Hematopoietic multipotent progenitor cell treated with erythropoietin and hydrocortisone succinate and interleukin-3 and kit ligand, for 8 days (in vitro differentiated cells): Measurements from ENCODE around the gene HSFX1.
"Not testable (repeated sequence)": the region's sequence is repeated elsewhere in the genome, so short reads cannot be mapped to it uniquely, and the experiment has no call there.

Experiments
- DNase-seq: peaks from one replicate; pipeline ENCODE4 v3.0.0-alpha.2; 2015

The HSFX1 gene

DNA sequence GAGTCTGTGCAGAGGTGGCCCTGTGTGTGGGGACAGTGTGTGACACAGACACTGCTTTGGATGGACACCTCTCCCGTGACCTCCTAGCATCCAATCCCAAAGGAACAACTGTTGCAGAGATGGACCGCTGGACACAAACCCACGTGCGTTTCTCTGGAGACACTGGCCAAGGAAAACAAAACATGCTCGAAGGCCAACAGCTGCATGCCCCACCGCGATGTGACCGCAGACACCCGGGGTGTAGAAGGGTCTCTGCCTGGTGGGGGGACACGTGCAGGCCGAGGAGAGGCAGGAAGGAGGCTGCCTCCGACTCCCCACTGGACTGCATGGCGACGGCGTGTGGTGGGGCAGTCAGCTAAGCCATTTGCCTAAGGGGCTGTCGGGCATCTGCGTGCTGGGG lies at the start of gene HSFX1:
TSS of gene HSFX1 (plus strand) at position 301 of the 400 bp plus-strand sequence. CDS start 614 bp downstream, outside the sequence.
- DNase-seq: not testable (repeated sequence)

- DNase-seq: not testable (repeated sequence)
These were observed 46.6 kb upstream of the HSFX1 start for GRCh38 chrX:149727308-149727707.

GRCh38 chrX:149742269-149742668 lies 31.6 kb upstream of the HSFX1 start:
- not testable (repeated sequence) for DNase-seq

DNA sequence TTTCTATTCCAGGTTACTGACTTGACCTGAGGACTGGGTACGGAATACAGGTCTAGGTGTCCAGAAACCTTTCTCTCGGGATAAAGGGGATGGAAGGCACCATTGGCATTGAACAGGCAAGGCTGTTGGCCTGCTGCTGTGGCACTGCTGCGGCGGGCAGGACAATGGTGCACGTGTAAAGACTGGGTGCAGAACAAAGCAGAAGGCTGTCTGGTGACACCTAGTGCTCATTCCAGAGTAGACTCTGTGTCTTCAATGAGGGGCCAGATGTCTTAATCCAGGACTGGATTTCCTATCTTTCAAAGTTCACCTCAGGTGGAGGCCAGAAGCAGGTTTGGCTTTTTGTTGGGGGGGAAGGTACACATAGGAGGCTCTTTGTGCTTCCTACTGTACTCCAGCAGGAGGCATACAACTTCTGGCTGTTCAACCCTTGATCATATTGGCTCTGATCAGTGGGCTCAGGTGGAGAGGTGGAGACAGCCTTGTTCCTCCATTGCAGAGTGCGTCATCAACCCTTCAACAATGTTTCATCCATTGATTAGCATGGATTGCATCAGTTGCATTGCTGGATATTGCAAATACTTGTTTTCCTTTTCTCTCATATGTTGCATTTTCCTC lies 27.4 kb upstream of the HSFX1 start:
- DNase-seq: not testable (repeated sequence)

DNA sequence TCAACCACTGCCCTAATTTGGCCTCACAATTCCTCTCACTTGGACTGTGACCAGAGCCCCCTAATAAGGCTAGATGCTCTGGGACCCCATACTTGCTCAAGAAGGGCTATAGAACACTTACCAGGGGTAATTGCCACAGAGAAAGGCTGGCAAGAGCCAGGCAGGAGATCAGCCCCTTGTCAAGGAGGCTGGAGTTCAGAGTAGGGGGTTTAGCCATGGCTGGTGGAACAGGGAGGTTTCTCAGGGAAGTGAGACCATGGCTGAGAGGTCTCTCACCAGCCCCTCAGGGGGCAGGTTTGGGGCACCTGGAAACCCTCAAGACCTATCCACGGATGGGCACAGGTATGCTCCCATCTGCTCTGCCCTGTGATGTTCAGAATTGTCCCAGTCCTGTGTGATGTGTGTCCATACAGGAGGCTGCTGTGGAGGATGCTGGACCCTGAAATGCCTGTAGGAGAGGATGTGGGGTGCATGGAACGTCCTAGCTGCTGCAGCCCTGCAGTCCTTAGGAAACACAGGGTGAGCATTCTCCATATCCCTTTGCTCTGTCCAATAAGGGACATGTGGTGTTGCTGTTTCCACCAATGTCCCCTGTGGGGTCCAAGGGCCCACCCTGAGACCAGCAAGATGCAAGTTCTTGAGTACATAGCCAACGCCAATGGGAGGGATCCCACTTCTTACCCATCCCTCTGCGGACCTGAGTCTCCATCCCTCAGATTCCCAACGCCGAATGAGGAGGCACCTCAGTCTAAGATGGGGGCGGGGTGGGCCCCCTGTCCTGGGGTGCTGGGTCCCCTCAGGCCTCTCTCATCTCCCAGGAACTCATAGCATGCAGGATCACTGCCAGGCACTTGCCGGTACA lies 16.4 kb upstream of the HSFX1 start:
- no peak for DNase-seq

DNA sequence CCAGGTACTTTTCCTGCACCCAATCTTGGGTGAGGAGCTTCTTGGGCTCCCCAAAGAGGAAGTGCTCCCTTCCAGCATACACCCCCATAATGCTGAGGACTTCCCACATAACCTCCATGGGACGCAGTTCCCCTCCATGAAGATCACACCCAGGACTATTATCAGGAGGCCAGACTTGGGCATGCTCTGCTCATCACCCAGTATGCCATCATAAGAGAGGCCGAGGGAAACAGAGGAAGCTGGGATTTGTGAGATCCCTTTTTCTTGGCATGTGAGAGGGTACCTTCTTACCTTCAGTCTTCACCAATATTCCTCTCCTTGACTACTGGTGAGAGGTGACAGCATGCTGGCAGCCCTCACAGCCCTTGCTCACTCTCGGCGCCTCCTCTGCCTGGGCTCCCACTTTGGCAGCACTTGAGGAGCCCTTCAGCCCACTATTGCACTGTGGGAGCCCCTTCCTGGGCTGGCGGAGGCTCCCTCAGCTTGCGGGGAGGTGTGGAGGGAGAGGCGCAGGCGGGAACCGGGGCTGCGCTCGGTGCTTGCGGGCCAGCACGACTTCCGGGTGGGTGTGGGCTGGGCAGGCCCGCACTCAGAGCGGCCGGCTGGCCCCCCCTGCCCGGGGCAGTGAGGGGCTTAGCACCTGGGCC lies 15.7 kb upstream of the HSFX1 start:
- no peak for DNase-seq

DNA sequence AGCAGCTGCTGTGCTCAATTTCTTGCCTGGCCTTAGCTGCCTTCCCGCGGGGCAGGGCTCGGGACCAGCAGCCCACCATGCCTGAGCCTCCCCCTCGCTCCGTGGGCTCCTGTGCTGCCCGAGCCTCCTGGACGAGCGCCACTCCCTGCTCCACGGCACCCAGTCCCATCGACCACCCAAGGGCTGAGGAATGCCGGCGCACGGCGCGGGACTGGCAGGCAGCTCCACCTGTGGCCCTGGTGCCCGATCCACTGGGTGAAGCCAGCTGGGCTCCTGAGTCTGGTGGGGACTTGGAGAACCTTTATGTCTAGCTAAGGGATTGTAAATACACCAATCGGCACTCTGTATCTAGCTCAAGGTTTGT lies 15.2 kb upstream of the HSFX1 start:
- DNase-seq: not testable (repeated sequence)

DNA sequence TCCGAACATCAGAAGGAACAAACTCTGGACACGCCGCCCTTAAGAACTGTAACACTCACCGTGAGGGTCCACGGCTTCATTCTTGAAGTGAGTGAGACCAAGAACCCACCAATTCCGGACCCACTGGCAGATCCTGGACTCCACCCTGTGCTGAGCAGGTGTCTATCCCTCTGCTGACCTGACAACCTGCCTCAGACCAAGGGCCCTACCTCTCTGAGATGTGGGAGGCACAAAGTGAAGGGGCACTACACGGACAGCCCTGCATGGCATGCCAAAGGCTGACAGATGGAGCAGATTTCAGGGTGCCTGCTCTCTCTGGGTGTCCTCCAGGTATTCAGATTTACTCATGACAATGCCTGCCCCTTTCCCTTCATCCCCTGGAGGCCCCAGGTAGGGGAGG lies 14.0 kb upstream of the HSFX1 start:
- no peak for DNase-seq

DNA sequence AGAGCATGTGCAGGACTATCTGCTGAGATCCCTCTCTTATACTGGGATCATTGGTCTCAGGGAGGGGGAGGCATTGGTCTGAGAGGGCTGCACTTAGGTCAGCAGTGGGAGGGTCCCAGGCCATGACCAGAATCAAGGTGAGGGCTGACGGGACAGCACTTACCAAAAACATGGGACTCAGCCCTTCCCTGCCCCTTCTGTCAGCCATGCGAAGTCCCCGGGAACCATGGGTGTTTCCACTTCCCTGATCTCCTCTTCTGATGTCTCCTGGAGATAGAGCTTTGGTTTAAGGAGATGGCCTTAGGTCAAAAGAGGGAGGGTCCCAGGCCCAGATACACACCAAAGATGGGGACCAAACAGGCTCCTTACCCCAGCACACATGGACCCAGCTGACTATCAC lies 12.9 kb upstream of the HSFX1 start:
- DNase-seq: no peak

DNA sequence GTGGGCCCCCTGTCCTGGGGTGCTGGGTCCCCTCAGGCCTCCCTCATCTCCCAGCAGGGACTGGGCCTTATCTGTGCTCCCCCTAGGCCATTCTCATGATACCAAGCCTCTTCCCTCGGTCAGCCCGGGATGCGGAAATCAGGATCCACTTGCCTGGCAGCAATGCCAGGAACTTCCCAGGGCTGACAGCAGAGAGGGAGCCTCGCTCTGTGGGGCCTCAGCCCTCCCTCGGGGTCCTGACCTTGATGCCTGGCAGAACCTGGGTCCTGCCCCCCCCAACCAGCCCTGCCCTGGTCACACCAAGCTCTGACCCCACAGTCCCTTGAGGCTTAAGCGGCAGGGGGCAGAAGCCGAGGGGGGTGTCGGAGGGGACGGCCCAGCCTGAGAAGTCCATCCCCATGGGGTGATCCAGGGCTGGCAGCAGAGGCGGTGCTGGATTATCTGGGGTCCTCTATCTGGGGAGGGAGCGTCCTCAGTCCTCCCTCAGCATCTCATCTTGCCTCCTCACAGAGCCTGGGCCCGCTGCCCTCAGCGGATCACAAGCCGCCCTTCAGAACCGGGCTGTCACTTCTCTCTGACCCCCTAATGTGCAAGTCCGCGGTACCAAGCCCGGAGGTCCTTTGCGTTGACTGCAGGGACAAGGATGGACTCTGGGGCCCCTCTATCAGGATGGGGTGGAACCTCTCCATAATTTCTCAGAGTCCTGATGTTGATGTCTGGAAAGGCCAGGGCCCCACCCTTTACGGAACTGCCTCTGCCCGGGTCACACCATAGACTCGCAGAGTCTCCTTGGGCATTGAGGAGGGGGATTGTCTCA lies 11.8 kb upstream of the HSFX1 start:
- DNase-seq: not testable (repeated sequence)

DNA sequence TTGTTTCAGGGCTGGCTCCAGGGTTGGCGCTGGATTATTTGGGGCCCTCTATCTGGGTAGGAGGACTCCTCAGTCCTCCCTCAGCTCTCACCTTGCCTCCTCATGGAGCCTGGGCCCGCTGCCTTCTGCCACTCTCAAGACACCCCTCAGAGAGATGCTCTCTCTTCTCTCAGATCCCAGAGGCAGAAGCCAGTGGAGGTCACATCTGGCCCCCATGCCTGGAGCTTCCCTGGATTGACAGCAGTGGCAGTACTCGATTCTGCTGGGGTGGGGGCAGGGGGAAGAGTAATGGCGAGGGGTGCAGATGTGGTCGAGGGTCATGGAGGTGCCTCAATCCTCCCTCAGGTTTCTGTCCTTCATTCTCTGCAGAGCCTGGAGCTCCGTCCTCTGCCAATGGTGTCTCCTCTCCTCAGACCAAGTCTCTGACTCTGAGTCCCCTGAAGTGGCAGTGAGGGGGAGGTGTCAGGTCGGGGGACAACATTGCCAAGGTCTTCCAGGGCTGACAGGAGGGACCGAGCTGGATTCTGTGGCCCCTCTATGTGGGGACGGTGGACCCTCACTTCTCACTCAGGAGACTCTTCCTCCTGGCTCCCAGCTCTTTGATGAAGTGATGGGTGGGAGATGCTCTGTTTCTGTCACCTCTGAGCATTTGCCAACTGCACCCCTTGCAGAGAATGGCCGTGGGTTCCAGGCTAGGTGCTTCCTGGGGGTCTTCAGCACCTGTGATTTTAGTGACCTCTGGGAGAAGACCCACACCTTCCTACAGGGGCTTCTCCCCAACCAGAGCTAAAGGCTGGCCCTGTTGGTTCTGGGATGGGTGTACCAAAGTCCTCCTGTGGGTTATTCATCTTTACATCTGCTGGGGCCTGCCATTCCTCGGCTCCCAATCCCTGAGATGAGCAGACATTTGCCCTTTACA lies 10.9 kb upstream of the HSFX1 start:
- DNase-seq: no peak

GRCh38 chrX:149770344-149770743 lies 3.5 kb upstream of the HSFX1 start:
- not testable (repeated sequence) for DNase-seq

- not testable (repeated sequence) for DNase-seq
These were observed 842 bp upstream of the HSFX1 start for GRCh38 chrX:149773026-149773425.

DNA sequence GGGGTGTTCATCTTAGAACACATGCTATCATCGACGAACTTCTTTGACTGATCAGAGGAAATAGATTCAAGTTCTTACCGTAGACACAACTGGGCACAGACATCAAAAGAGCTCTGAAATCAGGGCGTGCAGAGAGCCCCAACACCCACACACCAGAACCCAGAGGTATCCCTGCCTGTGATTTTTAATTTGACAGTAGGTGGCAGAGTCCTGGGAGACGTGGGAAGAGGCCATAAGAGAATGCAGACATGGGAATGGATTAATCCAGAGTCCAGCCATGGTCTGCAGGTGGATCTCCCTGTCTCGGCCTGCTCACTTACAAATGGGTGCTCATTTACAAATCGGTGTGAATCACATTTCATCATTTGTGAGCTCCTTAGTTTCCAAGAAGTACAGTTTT lies 4.1 kb downstream of the HSFX1 start:
- not testable (repeated sequence) for DNase-seq

DNA sequence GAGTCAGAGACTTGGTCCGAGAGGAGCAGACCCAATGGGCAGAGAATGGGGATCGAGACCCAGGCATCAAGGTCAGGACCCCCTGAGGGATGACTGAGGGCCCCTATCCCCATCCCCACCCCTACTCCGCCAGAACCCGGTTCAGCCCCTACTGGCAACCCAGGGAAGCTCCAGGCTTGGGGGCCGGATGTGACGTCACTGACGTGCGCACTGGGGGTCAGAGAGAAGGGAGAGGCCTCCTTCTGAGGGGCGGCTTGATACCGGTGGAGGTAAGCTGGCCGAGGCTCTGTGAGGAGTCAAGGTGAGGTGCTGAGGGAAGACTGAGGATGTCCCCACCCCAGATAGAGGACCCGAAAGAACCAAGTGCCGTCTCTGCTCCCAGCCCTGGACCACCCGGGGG lies 7.9 kb downstream of the HSFX1 start, which contains the start of gene MAGEA9:
TSS of gene MAGEA9 (plus strand) at position 204 of the 400 bp plus-strand sequence. CDS start 4,281 bp downstream, outside the sequence.
- not testable (repeated sequence) for DNase-seq

- DNase-seq: not testable (repeated sequence)
These were observed 21.7 kb downstream of the HSFX1 start for GRCh38 chrX:149795531-149795930.

GRCh38 chrX:149799095-149799714 lies 25.3 kb downstream of the HSFX1 start:
- no peak for DNase-seq

DNA sequence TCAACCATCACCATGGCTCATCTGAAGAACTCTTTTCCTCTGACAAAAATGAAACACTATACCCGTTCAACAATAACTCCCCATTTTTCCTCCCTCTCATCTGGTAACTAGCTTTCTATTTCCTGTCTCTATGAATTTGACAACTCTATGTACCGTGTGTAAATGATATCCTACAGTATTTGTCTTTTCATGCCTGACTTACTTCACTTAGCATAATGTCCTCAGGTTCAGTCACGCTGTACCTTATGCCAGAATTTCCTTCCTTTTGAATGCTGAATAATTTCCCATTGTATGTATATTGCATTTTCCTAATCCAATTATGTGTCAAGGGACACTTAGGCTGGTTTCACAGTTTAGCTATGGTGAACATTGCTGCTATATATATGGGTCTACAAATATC lies 26.1 kb downstream of the HSFX1 start:
- no peak for DNase-seq

DNA sequence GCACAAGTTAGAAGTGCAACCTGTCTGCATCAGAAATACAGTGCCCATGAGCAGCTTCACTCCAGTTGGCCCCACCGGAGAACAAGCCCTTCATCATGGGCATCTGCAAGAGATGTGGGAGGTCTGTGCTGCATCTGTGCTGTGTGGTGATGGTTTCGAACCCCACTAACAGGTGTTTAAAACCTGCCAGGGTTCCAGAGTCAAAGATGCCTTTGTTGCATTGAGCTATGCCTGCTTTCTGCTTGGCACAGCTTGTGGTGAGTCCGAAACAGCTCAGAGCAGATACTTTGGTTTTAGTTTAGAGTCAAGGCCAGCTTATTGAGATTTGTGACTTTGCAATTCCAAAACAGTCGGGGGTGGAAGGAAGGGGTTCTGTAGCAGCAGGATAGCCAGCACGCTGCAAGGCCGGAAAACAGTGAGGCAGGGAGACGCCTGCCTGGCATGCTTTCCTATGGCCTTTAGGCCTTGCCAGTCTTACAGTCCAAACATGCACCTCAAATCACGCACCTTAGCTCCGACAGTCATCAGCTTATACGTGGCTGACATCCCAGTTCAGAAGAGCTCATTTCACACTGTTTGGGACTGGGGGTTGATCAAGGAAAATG lies 29.7 kb downstream of the HSFX1 start:
- no peak for DNase-seq

- DNase-seq: peak; percentile 15
These were observed 30.2 kb downstream of the HSFX1 start for GRCh38 chrX:149804102-149804501.
